Central memory CD8-positive, alpha-beta T cell (primary cell): ENCODE measurements around the gene SLC49A3.
A peak's percentile ranks its signal among the peaks of the same experiment; 100 is the strongest.

Experiments
- ATAC-seq: fragments of 150-1000 bp; cut with Tn5 transposase; replicated peaks from 2 replicates; pipeline ENCODE4 v1.10.0; 2022; ENCODE audit warnings: mild to moderate bottlenecking, moderate FRiP score, moderate number of reproducible peaks; ENCODE audit not compliant: poor library complexity, severe bottlenecking; ENCODE audit errors: extremely low read depth
- DNase-seq, 2 donors: peaks; one replicate each; pipeline ENCODE4 v3.0.0; 2021; ENCODE audit warnings: low spot score in 2 of 2
- H3K27ac Mint-ChIP-seq: one replicate; pipeline ENCODE4 v1.8.0; 2022; ENCODE audit warnings: low read depth, mild to moderate bottlenecking, moderate library complexity, mixed read lengths
- H3K27me3 Mint-ChIP-seq: one replicate; pipeline ENCODE4 v1.8.0; 2022; ENCODE audit warnings: mixed read lengths
- H3K36me3 Mint-ChIP-seq: one replicate; pipeline ENCODE4 v1.8.0; 2022; ENCODE audit warnings: mild to moderate bottlenecking, moderate library complexity, mixed read lengths; ENCODE audit not compliant: insufficient read depth
- H3K4me1 Mint-ChIP-seq: one replicate; pipeline ENCODE4 v1.8.0; 2022; ENCODE audit warnings: mixed read lengths
- H3K4me3 Mint-ChIP-seq: one replicate; pipeline ENCODE4 v1.8.0; 2022; ENCODE audit warnings: mild to moderate bottlenecking, moderate library complexity, mixed read lengths
- H3K9me3 Mint-ChIP-seq: one replicate; pipeline ENCODE4 v1.8.0; 2022; ENCODE audit warnings: mixed read lengths

Gene SLC49A3

DNA sequence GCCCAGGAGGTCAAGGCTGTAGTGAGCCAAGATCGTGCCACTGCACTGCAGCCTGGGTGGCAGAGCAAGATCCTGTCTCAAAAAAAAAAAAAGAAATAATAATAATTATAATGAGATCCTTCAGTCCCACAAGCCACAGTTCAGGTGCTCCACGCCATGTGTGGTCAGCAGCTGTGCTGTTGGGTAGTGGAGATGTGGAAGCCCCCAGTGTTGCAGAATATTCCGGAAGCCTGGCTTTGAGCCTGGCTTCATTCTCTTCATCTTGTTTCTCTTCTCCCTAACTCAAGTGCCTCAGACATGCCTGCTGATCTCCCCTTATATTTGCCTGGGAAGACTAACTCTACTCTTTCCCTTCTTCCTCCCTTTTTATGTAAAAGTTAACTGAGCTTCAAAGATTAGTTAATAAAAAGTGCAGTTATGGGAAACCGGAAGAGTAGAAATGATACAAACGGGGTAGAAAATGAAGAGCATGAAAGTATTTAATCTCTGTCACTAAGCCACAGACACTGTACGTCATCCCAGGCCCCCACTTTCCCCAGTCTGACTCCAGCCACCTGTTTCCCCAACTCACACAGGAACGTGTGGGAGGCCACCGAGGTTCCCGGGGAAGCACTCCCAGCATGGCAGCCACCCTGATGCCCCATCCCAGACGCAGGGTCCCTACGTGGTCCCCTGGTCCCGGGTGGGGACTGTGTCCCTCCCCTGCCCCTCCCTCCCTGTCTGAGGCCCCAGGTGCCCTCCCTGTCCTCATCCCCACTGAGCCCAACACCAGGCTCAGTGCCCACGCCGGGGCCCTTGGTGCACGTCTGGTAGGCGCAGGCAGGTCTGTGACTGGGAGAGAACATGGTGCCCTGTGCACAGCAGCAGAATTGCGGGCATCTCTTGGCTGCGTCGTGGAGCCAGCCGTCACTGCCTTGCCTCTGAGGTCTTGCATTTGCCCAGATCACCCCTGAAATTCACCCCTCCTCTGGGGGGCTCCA is 40.7 kb upstream of the SLC49A3 start:
- DNase-seq, result no peak
- H3K27me3 Mint-ChIP-seq, result no peaks in the 10 kb centered on the region
- no peak for ATAC-seq
- H3K4me3 Mint-ChIP-seq, result no peak overlapping the region
- peaks cover 12% of the 10 kb centered on the region for H3K36me3 Mint-ChIP-seq
- H3K9me3 Mint-ChIP-seq, result no peaks in the 10 kb centered on the region
- H3K27ac Mint-ChIP-seq, result no peak overlapping the region
- H3K4me1 Mint-ChIP-seq, result peaks cover 20% of the 10 kb centered on the region

DNA sequence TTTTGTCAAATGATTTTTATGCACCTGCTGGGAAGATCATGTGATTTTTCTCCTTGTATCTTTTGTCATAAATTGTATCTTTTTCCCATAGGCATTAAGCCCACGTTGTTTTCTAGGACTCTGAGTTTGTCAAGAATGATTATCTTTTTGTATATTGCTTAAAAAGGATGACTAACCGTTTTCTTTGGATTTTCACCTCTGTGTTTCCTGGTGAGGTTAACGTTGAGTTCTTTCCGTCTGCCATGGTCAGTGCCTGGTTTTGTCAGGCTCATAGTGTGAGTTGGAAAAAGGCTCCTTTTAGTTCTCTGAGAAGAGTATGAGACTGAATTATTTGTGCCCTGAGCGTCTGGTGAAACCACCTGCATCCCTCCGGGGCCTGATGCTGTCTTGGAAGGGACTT is 38.6 kb upstream of the SLC49A3 start:
- DNase-seq (no peak), ATAC-seq (no peak)
- Mint-ChIP-seq H3K27ac (no peak overlapping the region), H3K4me1 (peaks cover 32% of the 10 kb centered on the region), H3K27me3 (no peaks in the 10 kb centered on the region), H3K9me3 (no peaks in the 10 kb centered on the region), H3K36me3 (peaks cover 9% of the 10 kb centered on the region), H3K4me3 (no peak overlapping the region)

DNA sequence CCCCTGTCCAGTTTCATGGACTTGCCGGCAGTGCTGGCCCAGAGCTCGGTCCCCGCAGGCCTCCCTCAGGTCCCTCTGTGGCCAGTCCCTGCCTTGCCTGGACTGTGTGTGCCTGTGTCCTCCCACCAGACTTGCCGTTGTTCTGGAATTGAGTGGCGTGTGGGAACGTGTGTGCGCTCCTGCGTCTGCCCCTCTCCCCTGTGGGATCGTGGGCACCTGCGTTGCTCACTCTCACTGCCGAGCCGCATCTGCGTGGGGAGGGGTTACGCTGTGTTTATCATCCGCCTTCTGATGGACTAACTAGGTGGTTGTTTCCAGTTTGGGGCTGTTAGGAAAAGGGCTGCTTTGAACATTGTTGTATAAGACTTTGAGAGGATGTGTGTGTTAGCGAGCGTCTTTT is 37.9 kb upstream of the SLC49A3 start:
- no peak for DNase-seq
- Mint-ChIP-seq H3K4me1 (peaks cover 32% of the 10 kb centered on the region), H3K4me3 (no peak overlapping the region), H3K27ac (no peak overlapping the region), H3K36me3 (peaks cover 9% of the 10 kb centered on the region), H3K9me3 (no peaks in the 10 kb centered on the region), H3K27me3 (no peaks in the 10 kb centered on the region)
- no peak for ATAC-seq

DNA sequence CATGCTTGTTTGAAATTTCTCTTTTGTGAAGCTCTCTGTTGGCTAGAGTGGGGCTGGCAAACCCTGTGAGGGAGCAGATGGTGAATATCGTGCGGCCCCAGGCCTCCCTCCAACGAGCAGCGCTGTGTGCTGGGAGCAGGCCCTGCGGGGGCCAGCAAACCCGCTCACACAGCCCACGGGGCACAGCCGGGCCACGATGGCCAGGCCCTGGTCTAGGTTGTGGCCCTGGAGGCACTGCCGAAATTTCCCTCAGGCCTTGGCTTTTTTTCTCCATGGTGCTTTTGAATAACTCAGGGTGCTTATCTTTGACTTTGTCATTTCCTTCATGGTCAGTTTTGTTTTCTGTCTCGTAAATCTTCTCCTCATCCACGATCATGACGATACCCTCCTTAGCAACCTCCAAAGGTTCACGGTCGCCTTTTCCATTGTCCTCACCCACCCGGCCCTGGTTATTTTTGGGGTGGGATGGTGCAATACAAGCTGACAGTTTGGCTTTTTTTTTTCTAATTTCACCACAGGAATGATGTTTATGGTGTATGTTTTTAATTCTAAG is 37.4 kb upstream of the SLC49A3 start:
- no peaks in the 10 kb centered on the region for H3K27me3 Mint-ChIP-seq
- no peak overlapping the region for H3K4me3 Mint-ChIP-seq
- ATAC-seq (no peak), DNase-seq (no peak)
- H3K4me1 Mint-ChIP-seq, result peaks cover 32% of the 10 kb centered on the region
- peaks cover 9% of the 10 kb centered on the region for H3K36me3 Mint-ChIP-seq
- H3K9me3 Mint-ChIP-seq, result no peaks in the 10 kb centered on the region
- H3K27ac Mint-ChIP-seq, result no peak overlapping the region

DNA sequence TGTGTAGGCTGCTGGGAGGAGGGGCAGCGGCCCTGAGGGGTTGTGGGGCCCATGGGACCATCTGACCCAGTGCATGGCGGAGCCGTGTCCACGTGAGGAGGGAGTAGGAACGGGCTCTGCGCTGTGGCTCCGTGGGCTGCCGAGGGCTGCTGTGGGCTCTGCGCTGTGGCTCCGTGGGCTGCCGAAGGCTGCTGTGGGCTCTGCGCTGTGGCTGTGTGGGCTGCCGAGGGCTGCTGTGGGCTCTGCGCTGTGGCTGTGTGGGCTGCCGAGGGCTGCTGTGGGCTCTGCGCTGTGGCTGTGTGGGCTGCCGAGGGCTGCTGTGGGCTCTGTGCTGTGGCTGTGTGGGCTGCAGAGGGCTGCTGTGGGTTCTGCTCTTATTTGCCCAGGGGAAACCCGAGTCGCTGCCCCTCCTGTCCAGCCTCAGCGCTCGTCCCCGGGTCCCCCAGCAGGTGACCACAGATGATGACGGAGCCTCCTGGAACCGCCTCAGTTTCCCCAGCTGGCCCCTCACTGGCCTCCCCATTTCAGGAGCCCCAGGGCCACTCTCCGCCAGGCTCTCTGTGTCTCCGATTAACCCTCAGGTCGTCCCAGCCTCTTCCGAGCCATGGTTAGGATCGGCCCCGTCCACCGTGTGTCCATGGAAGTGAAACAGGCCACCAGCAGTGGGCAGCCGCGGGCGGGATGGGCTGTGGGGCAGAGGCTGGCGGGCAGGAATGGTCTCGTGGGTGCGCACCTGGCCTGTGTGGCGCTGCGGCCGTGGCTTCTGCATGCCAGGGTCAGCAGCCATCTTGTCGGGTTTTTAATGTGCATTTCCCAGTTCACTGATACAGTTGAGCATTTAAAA is 36.7 kb upstream of the SLC49A3 start:
- Mint-ChIP-seq H3K27me3 (no peaks in the 10 kb centered on the region), H3K36me3 (peaks cover 6% of the 10 kb centered on the region), H3K9me3 (no peaks in the 10 kb centered on the region), H3K27ac (peak overlapping the region; percentile 19), H3K4me1 (peaks cover 32% of the 10 kb centered on the region), H3K4me3 (no peak overlapping the region)
- ATAC-seq (no peak), DNase-seq (no peak)

DNA sequence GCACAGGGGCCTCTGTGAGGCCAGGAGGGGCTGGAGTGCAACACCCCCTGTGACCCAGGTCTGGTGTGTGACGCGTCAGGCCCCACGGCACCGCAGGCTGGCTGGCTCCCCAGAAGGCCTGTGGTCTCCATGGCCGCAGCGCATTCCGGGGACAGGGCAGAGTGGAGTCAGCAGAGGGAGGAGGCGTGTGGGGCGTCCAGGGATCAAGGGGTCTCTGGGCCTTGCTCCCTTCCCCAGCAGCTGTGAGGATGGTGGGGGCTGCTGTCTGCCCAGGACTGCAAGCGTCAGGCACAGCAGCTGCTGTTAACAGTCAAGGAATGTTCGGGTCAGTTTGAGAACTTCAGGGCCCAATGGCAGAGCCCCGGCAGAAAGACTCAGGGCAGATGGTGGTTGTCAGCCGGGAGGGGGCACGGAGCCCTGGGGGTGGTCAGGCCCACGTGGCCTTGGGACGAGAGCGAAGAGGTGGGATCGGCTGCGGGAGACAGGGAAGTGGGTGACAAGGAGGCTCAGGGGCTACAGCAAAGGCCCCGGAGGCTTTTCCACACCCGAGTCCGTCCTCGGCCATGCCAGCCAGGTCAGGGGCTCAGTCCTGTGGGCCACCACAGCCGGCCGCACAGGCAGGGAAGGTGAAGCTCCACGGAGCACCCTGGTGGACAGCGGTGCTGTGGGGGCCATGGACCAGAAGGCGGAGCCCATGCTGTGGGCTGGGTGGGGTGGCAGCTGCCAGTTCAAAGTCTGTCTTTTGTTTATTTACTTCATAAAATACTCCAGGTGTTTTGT is 35.0 kb upstream of the SLC49A3 start:
- Mint-ChIP-seq H3K9me3 (no peaks in the 10 kb centered on the region), H3K27me3 (no peaks in the 10 kb centered on the region), H3K4me1 (peaks cover 41% of the 10 kb centered on the region), H3K4me3 (no peak overlapping the region), H3K27ac (peak overlapping the region; percentile 22), H3K36me3 (peaks cover 4% of the 10 kb centered on the region)
- DNase-seq, result no peak
- ATAC-seq, result no peak

DNA sequence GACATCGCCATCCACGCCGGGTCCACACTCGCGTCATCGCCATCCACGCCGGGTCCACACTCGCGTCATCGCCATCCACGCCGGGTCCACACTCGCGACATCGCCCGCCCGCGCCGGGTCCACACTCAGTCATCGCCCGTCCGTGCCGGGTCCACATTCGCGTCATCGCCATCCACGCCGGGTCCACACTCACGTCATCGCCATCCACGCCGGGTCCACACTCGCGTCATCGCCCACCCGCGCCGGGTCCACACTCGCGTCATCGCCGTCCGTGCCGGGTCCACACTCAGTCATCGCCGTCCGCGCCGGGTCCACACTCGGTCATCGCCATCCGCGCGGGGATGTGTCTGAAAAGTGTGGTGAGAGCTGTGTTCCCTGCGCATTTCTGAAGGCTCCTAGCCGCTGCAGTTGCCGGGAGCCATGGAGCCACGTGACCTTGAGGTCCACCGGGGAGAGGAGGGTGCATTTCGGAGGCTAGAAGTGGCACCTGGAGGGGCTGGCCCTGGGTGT is 34.0 kb upstream of the SLC49A3 start:
- Mint-ChIP-seq H3K27ac (no peak overlapping the region), H3K4me1 (peaks cover 40% of the 10 kb centered on the region), H3K36me3 (peaks cover 5% of the 10 kb centered on the region), H3K4me3 (no peak overlapping the region), H3K27me3 (no peaks in the 10 kb centered on the region), H3K9me3 (no peaks in the 10 kb centered on the region)
- DNase-seq, result no peak
- ATAC-seq, result no peak

DNA sequence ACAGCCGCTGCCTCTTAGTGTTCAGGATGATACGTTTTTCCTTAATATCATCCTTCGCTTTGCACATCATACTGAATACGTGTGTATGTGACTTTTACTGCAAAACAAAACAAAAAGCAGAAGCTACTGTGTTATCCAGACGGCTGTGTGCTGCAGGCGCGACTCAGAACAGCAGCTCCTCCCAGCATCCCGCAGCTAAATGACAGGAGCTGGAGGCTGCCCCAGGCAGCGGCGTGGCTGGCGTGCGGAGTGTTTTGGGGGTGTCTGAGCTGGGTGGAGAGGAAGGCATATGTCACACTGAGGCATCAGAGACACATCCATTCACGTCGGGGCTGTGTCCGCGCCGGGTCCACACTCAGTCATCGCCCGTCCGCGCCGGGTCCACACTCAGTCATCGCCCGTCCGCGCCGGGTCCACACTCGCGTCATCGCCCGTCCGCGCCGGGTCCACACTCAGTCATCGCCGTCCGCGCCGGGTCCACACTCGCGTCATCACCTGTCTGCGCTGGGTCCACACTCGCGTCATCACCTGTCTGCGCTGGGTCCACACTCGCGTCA is 33.3 kb upstream of the SLC49A3 start:
- Mint-ChIP-seq H3K4me3 (no peak overlapping the region), H3K36me3 (peaks cover 5% of the 10 kb centered on the region), H3K27ac (no peak overlapping the region), H3K4me1 (peaks cover 41% of the 10 kb centered on the region), H3K9me3 (no peaks in the 10 kb centered on the region), H3K27me3 (no peaks in the 10 kb centered on the region)
- DNase-seq (no peak), ATAC-seq (no peak)

DNA sequence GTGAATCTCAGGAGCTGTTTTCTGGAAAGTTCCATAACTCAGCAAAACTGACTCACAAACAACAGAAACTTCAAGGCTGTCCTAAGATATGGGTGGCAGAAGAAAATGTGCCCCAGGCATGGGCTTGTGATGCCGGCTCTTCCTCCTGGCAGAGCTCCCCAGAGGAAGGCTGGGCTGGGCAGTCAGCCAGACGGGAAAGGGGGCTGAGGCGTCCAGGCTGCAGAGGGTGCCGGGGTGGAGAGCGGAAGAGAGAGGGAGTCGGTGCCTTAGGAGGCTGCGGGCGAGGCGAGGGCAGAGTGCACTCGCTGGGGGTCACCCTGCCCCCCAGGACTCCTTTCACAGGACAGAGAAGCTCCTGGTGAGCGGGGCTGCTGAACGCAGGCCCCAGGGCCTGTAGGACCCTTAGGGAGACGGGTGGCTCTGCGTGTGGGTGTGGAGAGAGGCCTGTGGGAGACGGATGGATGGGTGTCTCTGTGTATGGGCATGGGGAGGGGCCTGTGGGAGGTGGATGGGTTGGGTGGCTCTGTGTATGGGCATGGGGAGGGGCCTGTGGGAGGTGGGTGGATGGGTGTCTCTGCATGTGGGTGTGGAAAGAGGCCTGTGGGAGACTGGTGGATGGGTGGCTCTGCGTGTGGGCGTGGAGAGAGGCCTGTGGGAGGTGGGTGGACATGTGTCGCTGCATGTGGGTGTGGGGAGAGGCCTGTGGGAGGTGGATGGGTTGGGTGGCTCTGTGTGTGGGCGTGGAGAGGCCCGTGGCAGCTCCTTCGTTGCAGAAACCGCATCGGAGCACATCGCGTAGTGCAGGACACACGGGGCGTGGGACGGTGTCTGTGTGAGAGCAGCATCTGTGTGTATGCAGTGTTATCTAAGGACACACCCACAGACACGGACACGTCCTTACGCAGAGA is 32.6 kb upstream of the SLC49A3 start:
- ATAC-seq, result no peak
- Mint-ChIP-seq H3K36me3 (peaks cover 5% of the 10 kb centered on the region), H3K27me3 (no peaks in the 10 kb centered on the region)

DNA sequence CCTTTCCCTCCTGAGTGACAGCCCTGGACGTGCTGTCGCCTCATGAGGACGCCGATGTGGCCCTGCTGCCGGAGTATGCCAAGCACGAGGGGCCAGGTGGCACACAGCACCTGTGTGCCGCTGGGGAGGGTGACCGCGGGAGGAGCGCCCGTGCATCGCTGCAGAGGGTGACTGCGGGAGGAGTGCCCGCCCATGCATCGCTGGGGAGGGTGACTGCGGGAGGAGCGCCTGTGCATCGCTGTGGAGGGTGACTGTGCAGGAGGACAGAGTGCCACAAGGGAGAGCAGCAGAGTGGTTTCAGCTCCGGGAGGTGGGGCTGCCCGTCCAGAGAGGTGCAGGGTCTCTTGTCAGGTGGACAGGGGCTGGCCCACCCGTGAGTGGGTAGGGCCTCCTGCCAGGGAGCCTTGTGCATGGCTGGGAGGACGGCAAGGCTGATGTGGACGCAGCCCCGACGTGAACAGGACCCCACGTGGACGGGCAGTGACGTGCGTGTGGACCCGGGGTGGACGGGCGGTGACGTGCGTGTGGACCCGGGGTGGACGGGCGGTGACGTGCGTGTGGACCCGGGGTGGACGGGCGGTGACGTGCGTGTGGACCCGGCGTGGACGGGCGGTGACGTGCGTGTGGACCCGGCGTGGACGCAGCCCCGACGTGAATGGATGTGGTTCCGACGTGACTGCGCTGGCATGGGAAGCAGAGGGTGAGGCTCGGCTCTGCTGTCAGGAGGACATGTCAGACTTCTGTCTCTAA is 31.3 kb upstream of the SLC49A3 start:
- H3K36me3 Mint-ChIP-seq, result peaks cover 4% of the 10 kb centered on the region
- H3K9me3 Mint-ChIP-seq, result no peaks in the 10 kb centered on the region
- no peak overlapping the region for H3K4me3 Mint-ChIP-seq
- peaks cover 41% of the 10 kb centered on the region for H3K4me1 Mint-ChIP-seq
- no peak for ATAC-seq
- H3K27me3 Mint-ChIP-seq, result no peaks in the 10 kb centered on the region
- H3K27ac Mint-ChIP-seq, result peak overlapping the region; percentile 46
- DNase-seq, result no peak

More for the DNA sequence above, 32.6 kb upstream of the SLC49A3 start:
- peaks cover 41% of the 10 kb centered on the region for H3K4me1 Mint-ChIP-seq
- H3K27ac Mint-ChIP-seq, result peak overlapping the region; percentile 74
- no peak for DNase-seq
- H3K4me3 Mint-ChIP-seq, result no peak overlapping the region
- no peaks in the 10 kb centered on the region for H3K9me3 Mint-ChIP-seq
